Panc1 (cell line): ENCODE data around the gene HJURP.

Experiments
- CTCF ChIP-seq: fragments of 450-650 bp; IDR thresholded peaks from 2 replicates; pipeline ENCODE4 v1.5.1; 2017; ENCODE audit warnings: mild to moderate bottlenecking
- POLR2AphosphoS5 ChIP-seq: IDR thresholded peaks from 2 replicates; pipeline ENCODE4 v1.6.1; 2012; ENCODE audit warnings: mild to moderate bottlenecking, low read depth, low read length, moderate library complexity

GRCh38 chr2:233791151-233791882 lies 63.0 kb downstream of the HJURP start:
- TF ChIP-seq CTCF (no peak), POLR2AphosphoS5 (no peak)
